OCI-LY3 (cell line): ENCODE results near the gene RBM28.

ENCODE experiments used
- H2AFZ ChIP-seq: fragments of 200-600, 300-600 bp; shearing (Covaris generic); 2 replicates; pipeline ENCODE4 v1.6.0; 2014; ENCODE audit warnings: antibody characterized with exemption, low read depth, low read length
- H3K27ac ChIP-seq: fragments of 200-600, 300-600 bp; sonication (generic); 2 replicates; pipeline ENCODE4 v1.5.1; 2014; ENCODE audit warnings: mild to moderate bottlenecking, low read length, moderate library complexity, mixed read lengths
- H3K27me3 ChIP-seq: fragments of 200-600, 300-600 bp; sonication (generic); 2 replicates; pipeline ENCODE4 v1.6.1; 2014; ENCODE audit warnings: low read depth, low read length, mixed read lengths
- H3K36me3 ChIP-seq: fragments of 200-600, 300-600 bp; sonication (generic); replicated peaks from 2 replicates; pipeline ENCODE3; 2014; ENCODE audit warnings: low read depth, low read length, mixed read lengths
- H3K4me1 ChIP-seq: fragments of 300-600, 200-600 bp; sonication (generic); 2 replicates; pipeline ENCODE4 v1.6.1; 2014; ENCODE audit warnings: low read length, mixed read lengths
- H3K4me2 ChIP-seq: fragments of 200-600, 300-600 bp; sonication (generic); 2 replicates; pipeline ENCODE4 v1.6.1; 2014; ENCODE audit warnings: low read length, mixed read lengths
- H3K4me3 ChIP-seq: fragments of 300-600, 200-600 bp; sonication (generic); 2 replicates; pipeline ENCODE4 v1.5.1; 2014; ENCODE audit warnings: antibody characterized with exemption, mild to moderate bottlenecking, low read length, moderate library complexity
- H3K79me2 ChIP-seq: fragments of 300-600, 200-600 bp; shearing (Covaris generic); 2 replicates; pipeline ENCODE4 v1.6.1; 2014; ENCODE audit warnings: mild to moderate bottlenecking, low read length, mixed read lengths
- H3K9ac ChIP-seq: fragments of 300-600, 200-600 bp; shearing (Covaris generic); 2 replicates; pipeline ENCODE4 v1.6.0; 2014; ENCODE audit warnings: mild to moderate bottlenecking, low read length, moderate library complexity
- H3K9me3 ChIP-seq: fragments of 200-600, 300-600 bp; shearing (Covaris generic); 2 replicates; pipeline ENCODE4 v1.6.1; 2014; ENCODE audit warnings: low read length, mixed read lengths; ENCODE audit not compliant: insufficient read depth
- H4K20me1 ChIP-seq: fragments of 200-600, 300-600 bp; sonication (generic); 2 replicates; pipeline ENCODE4 v1.6.1; 2016; ENCODE audit warnings: low read length, mixed read lengths; ENCODE audit not compliant: insufficient read depth
- CTCF ChIP-seq: fragments of 200-600, 300-600 bp; sonication (generic); IDR thresholded peaks from 2 replicates; pipeline ENCODE4 v1.5.1; 2014; ENCODE audit warnings: antibody characterized with exemption, low read length, low read depth
- EZH2phosphoT487 ChIP-seq: fragments of 200-600 bp; shearing (Covaris generic); IDR thresholded peaks from 2 replicates; pipeline ENCODE4 v1.6.1; 2018; ENCODE audit warnings: antibody characterized with exemption, mixed run types, low read depth

The RBM28 gene

GRCh38 chr7:128262273-128263028 is 81.3 kb downstream of the RBM28 start:
- no peak overlapping the region for H3K4me2 ChIP-seq
- TF ChIP-seq EZH2phosphoT487, result no peak
- no peak for TF ChIP-seq CTCF
- no peaks in the 10 kb centered on the region for H3K36me3 ChIP-seq
- H3K9ac ChIP-seq, result no peak overlapping the region
- no peaks in the 10 kb centered on the region for H3K4me1 ChIP-seq
- H3K4me3 ChIP-seq, result no peak overlapping the region
- no peak overlapping the region for H3K27ac ChIP-seq
- H2AFZ ChIP-seq, result no peak overlapping the region
- H3K9me3 ChIP-seq, result no peaks in the 10 kb centered on the region
- no peaks in the 10 kb centered on the region for H3K79me2 ChIP-seq
- H3K27me3 ChIP-seq, result peaks cover 15% of the 10 kb centered on the region
- H4K20me1 ChIP-seq, result no peaks in the 10 kb centered on the region

- no peaks in the 10 kb centered on the region for H3K79me2 ChIP-seq
- no peaks in the 10 kb centered on the region for H3K9me3 ChIP-seq
- H2AFZ ChIP-seq, result no peak overlapping the region
- no peak overlapping the region for H3K4me2 ChIP-seq
- TF ChIP-seq CTCF (no peak), EZH2phosphoT487 (no peak)
- H3K36me3 ChIP-seq, result no peaks in the 10 kb centered on the region
- no peaks in the 10 kb centered on the region for H4K20me1 ChIP-seq
- H3K4me1 ChIP-seq, result no peaks in the 10 kb centered on the region
- H3K4me3 ChIP-seq, result no peak overlapping the region
- H3K27me3 ChIP-seq, result peaks cover 4% of the 10 kb centered on the region; the same call in 1 of the 2 replicates
- H3K9ac ChIP-seq, result no peak overlapping the region
- no peak overlapping the region for H3K27ac ChIP-seq
These were observed 83.5 kb downstream of the RBM28 start for GRCh38 chr7:128260069-128260795.

- Histone ChIP-seq H3K9me3 (no peaks in the 10 kb centered on the region), H3K36me3 (no peaks in the 10 kb centered on the region), H3K4me3 (no peak overlapping the region), H4K20me1 (no peaks in the 10 kb centered on the region), H3K4me1 (no peaks in the 10 kb centered on the region), H3K27ac (no peak overlapping the region), H3K79me2 (no peaks in the 10 kb centered on the region), H2AFZ (no peak overlapping the region), H3K4me2 (no peak overlapping the region), H3K27me3 (peaks cover 4% of the 10 kb centered on the region; the same call in 1 of the 2 replicates), H3K9ac (no peak overlapping the region)
- TF ChIP-seq CTCF (no peak), EZH2phosphoT487 (no peak)
These were observed 84.3 kb downstream of the RBM28 start for GRCh38 chr7:128259131-128260061.

- Histone ChIP-seq H3K9me3 (no peaks in the 10 kb centered on the region), H3K79me2 (no peaks in the 10 kb centered on the region), H3K4me2 (no peak overlapping the region), H2AFZ (no peak overlapping the region), H3K4me3 (no peak overlapping the region), H3K4me1 (no peaks in the 10 kb centered on the region), H3K27ac (no peak overlapping the region), H4K20me1 (no peaks in the 10 kb centered on the region), H3K27me3 (no peaks in the 10 kb centered on the region), H3K36me3 (no peaks in the 10 kb centered on the region), H3K9ac (no peak overlapping the region)
- TF ChIP-seq EZH2phosphoT487, result no peak
- no peak for TF ChIP-seq CTCF
These were observed 86.2 kb downstream of the RBM28 start for GRCh38 chr7:128257458-128257857.
